GM12865 (cell line): ENCODE data around the gene TIE1.

Source experiments
- DNase-seq: peaks from one replicate; pipeline ENCODE4 v3.0.0; 2010; ENCODE audit warnings: low read depth
- H3K4me3 ChIP-seq: 2 replicates; pipeline ENCODE4 v1.5.1; 2011; ENCODE audit warnings: mild to moderate bottlenecking, low read depth, low read length, control low read depth
- CTCF ChIP-seq: IDR thresholded peaks from 2 replicates; pipeline ENCODE4 v1.5.1; 2011; ENCODE audit warnings: low read length, control low read depth, low read depth, inconsistent platforms; ENCODE audit not compliant: insufficient read depth; ENCODE audit errors: missing control alignments

The TIE1 gene

DNA sequence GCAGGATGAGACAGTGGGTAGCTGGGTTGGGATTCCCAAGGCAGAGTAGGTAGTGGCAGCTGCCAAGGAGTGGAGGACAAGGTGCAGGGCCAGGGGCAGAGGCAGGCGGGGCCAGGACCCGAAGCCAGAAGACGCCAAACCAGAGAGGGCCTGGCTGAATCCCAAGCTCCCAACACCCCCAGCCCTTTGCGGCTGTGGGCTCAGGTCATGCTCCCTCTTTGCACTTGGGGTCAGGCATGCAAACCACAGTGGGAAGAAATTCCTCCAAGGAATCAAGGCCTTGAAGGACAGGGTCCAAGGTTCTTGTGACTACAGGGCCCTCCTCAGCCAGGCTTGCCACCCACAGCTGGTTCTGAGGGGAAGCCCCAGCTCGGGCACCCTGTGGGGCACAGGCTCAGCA lies 21.6 kb upstream of the TIE1 start:
- no peak for TF ChIP-seq CTCF

GRCh38 chr1:43279666-43280065 lies 21.1 kb upstream of the TIE1 start:
- H3K4me3 ChIP-seq: no peak overlapping the region
- no peak for DNase-seq
- no peak for TF ChIP-seq CTCF

More for the DNA sequence above, 21.6 kb upstream of the TIE1 start:
- DNase-seq: no peak
- no peak overlapping the region for H3K4me3 ChIP-seq

GRCh38 chr1:43280692-43281091 lies 20.1 kb upstream of the TIE1 start:
- no peak for DNase-seq
- TF ChIP-seq CTCF: no peak
- H3K4me3 ChIP-seq: no peak overlapping the region

GRCh38 chr1:43282220-43283195 lies 18.3 kb upstream of the TIE1 start:
- H3K4me3 ChIP-seq: no peak overlapping the region
- no peak for TF ChIP-seq CTCF
- DNase-seq: no peak

- no peak for TF ChIP-seq CTCF
- DNase-seq: no peak
- no peak overlapping the region for H3K4me3 ChIP-seq
Observed at GRCh38 chr1:43284065-43284464, 16.7 kb upstream of the TIE1 start.

- no peak overlapping the region for H3K4me3 ChIP-seq
- no peak for TF ChIP-seq CTCF
- DNase-seq: no peak
Observed at GRCh38 chr1:43284546-43285110, 16.2 kb upstream of the TIE1 start.
